ENCODE data around the gene PINLYP. TPM values are rescaled to one million over a fixed set of nuclear protein-coding genes. Genes with fewer than 3 reads are reported as not detected.

Gene PINLYP
- total RNA-seq, 6 donors from 2014 or later, result 1.8 to 9.4 (median 4.1) TPM

GRCh38 chr19:43619262-43620060, 43.9 kb downstream of the PINLYP start, which contains the start of gene ZNF428:
TSS of gene ZNF428 (minus strand) at chr19:43619629. CDS start at chr19:43614304, 5,325 bp downstream.
- Histone ChIP-seq H3K4me3 (peak within 1 kb of the TSS; percentile 67 to 83 (median 77)), H3K27ac (peak within 1 kb of the TSS; percentile 93 to 98 (median 94))
- TF ChIP-seq POLR2A (IDR thresholded peaks at IDR 0.05), result peak in 3 of 4 donors; percentile 60 to 89 (median 61)
- TF ChIP-seq EP300 (IDR thresholded peaks at IDR 0.05), result no peak
- TF ChIP-seq POLR2AphosphoS5 (IDR thresholded peaks at IDR 0.05), result peak; percentile 72 to 74
- peak in 1 of 6 experiments; percentile 3 for TF ChIP-seq CTCF (IDR thresholded peaks at IDR 0.05)

GRCh38 chr19:43620061-43621001, 44.7 kb downstream of the PINLYP start:
- peak overlapping the region; percentile 93 to 98 (median 94) for H3K27ac ChIP-seq
- WGBS, 2 donors, result 47 to 68% methylated on average over 13 to 23 of the region's 23 CpGs
- TF ChIP-seq POLR2AphosphoS5 (IDR thresholded peaks at IDR 0.05) (no peak), CTCF (IDR thresholded peaks at IDR 0.05) (no peak), EP300 (IDR thresholded peaks at IDR 0.05) (no peak), POLR2A (IDR thresholded peaks at IDR 0.05) (no peak)
- H3K36me3 ChIP-seq, result no peaks in the 10 kb centered on the region
- ATAC-seq (ENCODE audit: low FRiP score in 2 of 2) (peak in 1 of 2 donors; percentile 1), DNase-seq (no peak)
- peak overlapping the region; percentile 67 to 83 (median 77) for H3K4me3 ChIP-seq
- H3K4me1 ChIP-seq, result peaks cover 5 to 20% (median 12%) of the 10 kb centered on the region in 4 donors
- no peaks in the 10 kb centered on the region for H3K27me3 ChIP-seq
- no peaks in the 10 kb centered on the region for H3K9me3 ChIP-seq

More at GRCh38 chr19:43619262-43620060, 43.9 kb downstream of the PINLYP start, which contains the start of gene ZNF428:
- no peaks in the 10 kb centered on the region for H3K9me3 ChIP-seq
- ATAC-seq (ENCODE audit: low FRiP score in 2 of 2), result peak; percentile 93 to 97
- peaks cover 5 to 20% (median 10%) of the 10 kb centered on the region in 4 donors for H3K4me1 ChIP-seq
- H3K36me3 ChIP-seq, result no peaks in the 10 kb centered on the region
- 0% methylated on average over 7 to 19 of the region's 81 CpGs for WGBS, 2 donors
- no peaks in the 10 kb centered on the region for H3K27me3 ChIP-seq
- DNase-seq, result peak; percentile 92 to 96

GRCh38 chr19:43622070-43622469, 46.5 kb downstream of the PINLYP start:
- 79 to 88% methylated on average over 4 of the region's 4 CpGs for WGBS, 2 donors

More at GRCh38 chr19:43622070-43622469, 46.5 kb downstream of the PINLYP start:
- H3K4me3 ChIP-seq, result no peak overlapping the region
- TF ChIP-seq POLR2A (IDR thresholded peaks at IDR 0.05) (no peak), EP300 (IDR thresholded peaks at IDR 0.05) (no peak), POLR2AphosphoS5 (IDR thresholded peaks at IDR 0.05) (no peak), CTCF (IDR thresholded peaks at IDR 0.05) (no peak)
- H3K9me3 ChIP-seq, result no peaks in the 10 kb centered on the region
- ATAC-seq (ENCODE audit: low FRiP score in 2 of 2) (no peak), DNase-seq (no peak)
- H3K27ac ChIP-seq, result no peak overlapping the region
- no peaks in the 10 kb centered on the region for H3K27me3 ChIP-seq
- H3K4me1 ChIP-seq, result peaks cover 5 to 20% (median 12%) of the 10 kb centered on the region in 4 donors
- H3K36me3 ChIP-seq, result no peaks in the 10 kb centered on the region
